HepG2 (cell line): ENCODE data around the gene PPP1R9A. TPM values are rescaled to one million over a fixed set of nuclear protein-coding genes. Genes with fewer than 3 reads are reported as not detected.

Experiments used
- ATAC-seq: fragments of 200-7000 bp; cut with Tn5 transposase; 3 replicates; pipeline ENCODE4 v1.9.1; 2020; ENCODE audit warnings: mild to moderate bottlenecking, moderate library complexity
- BruUV-seq: library from RNA; stranded (reverse); fragments of 400-500 nt; replicated peaks from 2 replicates; lab custom pipeline; 2021; lab: Mats Ljungman, UMichigan
- CTCF ChIA-PET: fragments of 300-600 bp; formaldehyde crosslinking; extraction: SDS; loops from one replicate; lab custom pipeline; 2021; ENCODE audit warnings: low total read pairs, inconsistent platforms, low intra/inter-chr PET ratio; lab: Yijun Ruan, JAX
- POLR2A ChIA-PET: fragments of 350-600 bp; sonication (Branson Sonifier 250); formaldehyde crosslinking; loops from one replicate; lab custom pipeline; 2020; ENCODE audit warnings: antibody characterized with exemption, inconsistent platforms; lab: Yijun Ruan, JAX
- DNase-seq: peaks from one replicate; pipeline ENCODE4 v3.0.0-alpha.2; 2015; ENCODE audit warnings: low spot score
- FAIRE-seq: peaks from 3 replicates; lab custom pipeline; 2011; peaks lifted over from hg19 to GRCh38; lab: Jason Lieb, UNC
- H2AFZ ChIP-seq: one replicate; pipeline ENCODE4 v1.6.1; 2011; ENCODE audit warnings: low read length, inconsistent platforms
- H3K27ac ChIP-seq: fragments of 300-600 bp; 3 replicates; pipeline ENCODE4 v1.8.0; 2011; ENCODE audit warnings: mixed run types, mild to moderate bottlenecking, mixed read lengths, low read length, inconsistent platforms; ENCODE audit not compliant: insufficient read depth; ENCODE audit errors: extremely low read length
- H3K27me3 ChIP-seq, 2 experiments: fragments of 200-600 bp in 1 of 2; 2 replicates in 1 of 2; 3 replicates in 1 of 2; pipeline versions ENCODE4 v1.6.0 to v1.8.0; 2011; ENCODE audit warnings: low read length in 2 of 2, mild to moderate bottlenecking in 2 of 2, moderate library complexity in 2 of 2, inconsistent platforms in 1 of 2; ENCODE audit not compliant: insufficient read depth in 2 of 2, control insufficient read depth in 1 of 2
- H3K36me3 ChIP-seq, 2 experiments: fragments of 200-600 bp in 1 of 2; replicated peaks in 1 of 2; 2 replicates in 1 of 2; 3 replicates in 1 of 2; pipeline versions ENCODE4 v1.5.1 to v1.8.0; 2011; ENCODE audit warnings: low read length in 2 of 2, inconsistent platforms in 1 of 2; ENCODE audit not compliant: insufficient read depth in 2 of 2, control insufficient read depth in 1 of 2
- H3K4me1 ChIP-seq: 2 replicates; pipeline ENCODE4 v1.5.1; 2012; ENCODE audit warnings: low read length, inconsistent platforms; ENCODE audit not compliant: insufficient read depth
- H3K4me2 ChIP-seq: 2 replicates; pipeline ENCODE4 v1.6.0; 2011; ENCODE audit warnings: low read depth, low read length, inconsistent platforms
- H3K4me3 ChIP-seq, 3 experiments: fragments of 200-600 bp in 1 of 3; sonication (generic), shearing (Covaris generic) in 1 of 3; replicated peaks in 1 of 3; 2 replicates each; pipeline ENCODE4 v1.5.1; 2011 to 2016; ENCODE audit warnings: low read length in 3 of 3, inconsistent platforms in 2 of 3, low read depth in 2 of 3, mild to moderate bottlenecking in 2 of 3, control low read depth in 1 of 3, mixed read lengths in 1 of 3; ENCODE audit not compliant: insufficient read depth in 1 of 3
- H3K79me2 ChIP-seq: one replicate; pipeline ENCODE4 v1.6.1; 2011; ENCODE audit warnings: low read length, inconsistent platforms; ENCODE audit not compliant: insufficient read depth
- H3K9ac ChIP-seq: 2 replicates; pipeline ENCODE4 v1.6.0; 2011; ENCODE audit warnings: mild to moderate bottlenecking, low read depth, low read length, inconsistent platforms; ENCODE audit not compliant: insufficient read depth
- H3K9me3 ChIP-seq: 2 replicates; pipeline ENCODE4 v1.5.1; 2012; ENCODE audit warnings: mild to moderate bottlenecking, low read length
- H4K20me1 ChIP-seq: 2 replicates; pipeline ENCODE4 v1.6.0; 2011; ENCODE audit warnings: inconsistent platforms, mild to moderate bottlenecking, low read length, moderate library complexity; ENCODE audit not compliant: insufficient read depth
- AHR ChIP-seq: IDR thresholded peaks from 2 replicates; pipeline ENCODE4 v1.6.1; 2018; ENCODE audit warnings: missing genetic modification reagents, missing compliant biosample characterization
- CEBPG ChIP-seq: IDR thresholded peaks from 2 replicates; pipeline ENCODE4 v1.6.1; 2016
- EEA1 ChIP-seq: sonication (generic); formaldehyde crosslinking; IDR thresholded peaks from 2 replicates; pipeline ENCODE4 v1.5.1; 2020; ENCODE audit warnings: mild to moderate bottlenecking, missing genetic modification reagents, borderline replicate concordance
- FOSL1 ChIP-seq: sonication (generic); formaldehyde crosslinking; IDR thresholded peaks from 2 replicates; pipeline ENCODE4 v1.9.0; 2021; ENCODE audit warnings: missing genetic modification reagents, borderline replicate concordance
- MYC ChIP-seq: sonication (generic); formaldehyde crosslinking; IDR thresholded peaks from 2 replicates; pipeline ENCODE4 v1.9.0; 2021; ENCODE audit warnings: missing genetic modification reagents, borderline replicate concordance
- TCF7L2 ChIP-seq: IDR thresholded peaks from 2 replicates; pipeline ENCODE4 v1.6.1; 2011; ENCODE audit warnings: mild to moderate bottlenecking, low read depth, low read length, moderate library complexity
- TFE3 ChIP-seq: IDR thresholded peaks from 2 replicates; pipeline ENCODE4 v1.6.1; 2016
- ZBTB2 ChIP-seq: sonication (generic); formaldehyde crosslinking; IDR thresholded peaks from 2 replicates; pipeline ENCODE4 v1.8.0; 2022; ENCODE audit warnings: low read depth, missing genetic modification reagents
- ZFP36 ChIP-seq: fragments of 150-350 bp; IDR thresholded peaks from 2 replicates; pipeline ENCODE4 v1.6.1; 2018; ENCODE audit warnings: borderline replicate concordance, low read length, low read depth; ENCODE audit not compliant: partially characterized antibody
- ZIK1 ChIP-seq: sonication (generic); formaldehyde crosslinking; IDR thresholded peaks from 2 replicates; pipeline ENCODE4 v1.5.0; 2020; ENCODE audit warnings: mild to moderate bottlenecking, low read depth, missing genetic modification reagents, borderline replicate concordance
- ZNF20 ChIP-seq: sonication (generic); formaldehyde crosslinking; IDR thresholded peaks from 2 replicates; pipeline ENCODE4 v1.4.0; 2020; ENCODE audit warnings: mild to moderate bottlenecking, moderate library complexity, missing genetic modification reagents
- ZNF775 ChIP-seq: sonication (generic); formaldehyde crosslinking; IDR thresholded peaks from 2 replicates; pipeline ENCODE4 v1.4.0; 2020; ENCODE audit warnings: missing genetic modification reagents, mild to moderate bottlenecking, moderate library complexity, borderline replicate concordance
- ZSCAN25 ChIP-seq: sonication (generic); formaldehyde crosslinking; IDR thresholded peaks from 2 replicates; pipeline ENCODE4 v1.8.0; 2022; ENCODE audit warnings: mild to moderate bottlenecking, missing genetic modification reagents
- in situ Hi-C: cut with HindIII; loops from 2 replicates; pipeline ENCODE4 v1.10.0; 2017; ENCODE audit warnings: low pct_unique_long_range_greater_than_20kb; ENCODE audit not compliant: extremely low pct_ligation_motif_present
- intact Hi-C: fragments of 100-400 bp; cut with micrococcal nuclease; formaldehyde crosslinking; loops from one replicate; pipeline ENCODE4 v1.10.0; 2022; ENCODE audit not compliant: unreplicated experiment
- polyA plus RNA-seq, 8 experiments: library from polyadenylated mRNA; depleted of rRNA in 3 of 8; stranded (reverse) in 7 of 8; unstranded in 1 of 8; fragments of >200 nt; fragmentation: Illumina TruSeq in 4 of 8; extraction: Trizol in 4 of 8; gene quantifications; 2 replicates each; pipeline versions ENCODE4 v1.2.1 to v1.2.3, GENCODE V29; 2011 to 2016; ENCODE audit warnings: low read depth in 4 of 8, missing spikeins in 1 of 8, mixed read lengths in 1 of 8; ENCODE audit not compliant: insufficient read depth in 1 of 8
- total RNA-seq, 5 experiments: library from RNA; depleted of rRNA; stranded (reverse); fragments of >200 nt; fragmentation: Illumina TruSeq; extraction: Trizol; gene quantifications; 2 replicates each; pipeline ENCODE4 v1.2.3, GENCODE V29; 2016; ENCODE audit warnings: low read depth in 1 of 5
- TF ChIP-seq, protein P1 (sequence below): sonication (generic); formaldehyde crosslinking; IDR thresholded peaks from 2 replicates; pipeline ENCODE4 v1.8.1; 2023; ENCODE audit warnings: mild to moderate bottlenecking, missing genetic modification reagents

PPP1R9A gene
- total and polyA plus RNA-seq, 2 of the 13 experiments (the other 11 are each of a cell fraction or from before 2014, with no cell fraction given): 11.4 to 31.9 TPM

DNA sequence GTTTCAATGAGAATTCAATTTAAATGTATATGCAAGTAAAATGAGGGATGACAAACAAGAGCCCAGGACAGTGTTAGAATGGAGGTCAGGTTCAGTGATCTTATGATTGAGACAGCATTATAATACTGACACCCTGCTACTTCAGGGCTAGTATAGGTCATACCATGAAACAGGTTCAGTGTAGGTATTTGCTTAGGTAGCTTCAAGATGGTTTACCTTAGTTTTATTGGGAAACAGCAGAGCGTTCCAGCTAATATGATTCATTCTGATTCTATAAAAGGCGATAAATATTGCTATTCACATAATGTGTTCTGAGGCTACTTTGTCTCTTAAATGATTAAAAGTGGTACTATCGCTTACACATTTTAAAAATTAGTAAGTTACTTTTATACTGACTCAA lies 203.3 kb downstream of the PPP1R9A start (continued):
- TF ChIP-seq ZNF775 (CRISPR knock-in tag): no peak

DNA sequence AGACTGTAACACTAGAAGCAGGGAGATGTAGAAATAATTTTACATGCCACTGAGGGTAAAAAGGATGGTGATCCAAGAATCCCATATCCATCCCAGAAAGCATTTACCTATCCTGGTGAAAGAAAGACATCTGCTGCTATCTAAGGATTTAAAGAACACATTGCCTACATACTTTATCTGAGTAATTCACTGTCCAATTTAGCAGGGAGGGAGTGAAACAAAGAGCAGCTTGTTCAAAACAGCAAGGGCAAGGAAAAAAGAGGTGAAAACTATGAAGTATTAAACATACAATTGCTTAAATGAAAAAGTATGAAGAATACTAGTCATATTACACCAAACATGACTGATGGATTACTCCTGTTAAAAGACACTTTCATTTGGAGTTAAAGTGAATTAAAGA lies 206.2 kb downstream of the PPP1R9A start:
- Histone ChIP-seq H3K9ac (no peak overlapping the region), H3K4me2 (no peak overlapping the region), H3K36me3 (peaks cover 1 to 11% of the 10 kb centered on the region in 2 experiments; a peak in 3 of 5 replicates), H3K27ac (no peak overlapping the region), H3K4me1 (no peaks in the 10 kb centered on the region), H3K79me2 (no peaks in the 10 kb centered on the region), H3K27me3 (no peaks in the 10 kb centered on the region), H4K20me1 (no peaks in the 10 kb centered on the region), H3K4me3 (no peak overlapping the region), H2AFZ (no peak overlapping the region), H3K9me3 (no peaks in the 10 kb centered on the region)
- TF ChIP-seq ZBTB2 (CRISPR knock-in tag) (no peak), FOSL1 (CRISPR knock-in tag) (no peak), EEA1 (CRISPR knock-in tag) (no peak), ZFP36 (no peak), AHR (CRISPR knock-in tag) (no peak), MYC (CRISPR knock-in tag) (no peak), CEBPG (no peak), ZIK1 (no peak), ZSCAN25 (CRISPR knock-in tag) (no peak), ZNF20 (CRISPR knock-in tag) (no peak), TCF7L2 (no peak), TFE3 (CRISPR knock-in tag) (no peak)
- TF ChIP-seq, protein P1, sequence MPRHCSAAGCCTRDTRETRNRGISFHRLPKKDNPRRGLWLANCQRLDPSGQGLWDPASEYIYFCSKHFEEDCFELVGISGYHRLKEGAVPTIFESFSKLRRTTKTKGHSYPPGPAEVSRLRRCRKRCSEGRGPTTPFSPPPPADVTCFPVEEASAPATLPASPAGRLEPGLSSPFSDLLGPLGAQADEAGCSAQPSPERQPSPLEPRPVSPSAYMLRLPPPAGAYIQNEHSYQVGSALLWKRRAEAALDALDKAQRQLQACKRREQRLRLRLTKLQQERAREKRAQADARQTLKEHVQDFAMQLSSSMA (CRISPR knock-in tag): no peak
- FAIRE-seq: no peak
- ChIA-PET POLR2A (no interaction called here), CTCF (no interaction called here)
- in situ Hi-C loops: no loop called here
- no TSS peak for BruUV-seq
- no peak for ATAC-seq
- intact Hi-C loops: no loop called here
- DNase-seq: no peak
